ENCODE results near the gene JHY. TPM values are rescaled to one million over a fixed set of nuclear protein-coding genes. Genes with fewer than 3 reads are reported as not detected.

The JHY gene
- total and polyA plus RNA-seq, 2 of the 8 experiments (the other 6 are each of a cell fraction or from before 2014, with no cell fraction given) = 0.29 to 0.91 TPM

DNA sequence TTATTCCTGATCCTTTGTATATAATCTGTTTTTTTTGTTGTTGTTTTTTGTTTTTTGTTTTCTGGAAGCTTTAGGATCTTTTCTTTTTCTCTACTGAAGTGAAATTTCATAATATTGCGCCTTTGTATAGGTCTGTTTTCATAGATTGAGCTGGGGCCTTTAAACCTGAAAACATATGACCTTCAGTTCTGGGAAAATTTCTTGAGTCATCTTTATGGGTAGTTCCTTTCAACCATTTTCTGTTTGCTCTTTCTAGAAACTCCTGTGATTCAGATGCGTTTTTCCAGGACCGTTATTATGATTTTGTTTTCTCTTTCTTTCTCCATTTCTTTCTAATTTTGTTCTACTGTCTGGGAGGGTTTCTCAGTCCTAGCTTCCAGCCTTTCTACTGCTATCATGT is 55.4 kb downstream of the JHY start:
- POLR2A ChIA-PET (ENCODE audit: partially characterized antibody) = no interaction called here
- H3K79me1 ChIP-seq (ENCODE audit: low read depth, low read length) = no peaks in the 10 kb centered on the region
- H4K20me1 ChIP-seq (replicated peaks in 1 of 2; ENCODE audit: control insufficient read depth in 1 of 2, insufficient read depth in 2 of 2, low read length in 2 of 2) = no peaks in the 10 kb centered on the region
- no peaks in the 10 kb centered on the region for H3K4me1 ChIP-seq (replicated peaks in 1 of 4; ENCODE audit: control insufficient read depth in 3 of 4, insufficient read depth in 4 of 4, low read length in 3 of 4)
- H2AK5ac ChIP-seq (ENCODE audit: low read depth, low read length) = no peak overlapping the region
- H3K27ac ChIP-seq (ENCODE audit: low read depth, low read length) = no peak overlapping the region
- no peak overlapping the region for H3K18ac ChIP-seq (ENCODE audit: extremely low read depth, low read length)
- H3K4ac ChIP-seq (replicated peaks; ENCODE audit: insufficient read length, low read depth, low read length) = no peak overlapping the region
- H3K9ac ChIP-seq (replicated peaks in 1 of 4; ENCODE audit: extremely low read depth in 1 of 4, low read depth in 3 of 4, low read length in 3 of 4) = no peak overlapping the region
- DNase-seq (ENCODE audit: low read depth in 1 of 2, low spot score in 2 of 2) (no peak), FAIRE-seq (no peak)
- no peak for TF ChIP-seq JUN (IDR thresholded peaks at IDR 0.05; ENCODE audit: low read depth, low read length)
- H3K9me3 ChIP-seq (ENCODE audit: insufficient read depth in 2 of 2, low read depth in 1 of 2, low read length in 1 of 2) = no peaks in the 10 kb centered on the region
- no peak overlapping the region for H2BK5ac ChIP-seq (ENCODE audit: low read depth, low read length)
- no peak overlapping the region for H3K4me3 ChIP-seq (ENCODE audit: extremely low read depth in 1 of 4, insufficient read depth in 2 of 4, low read depth in 3 of 4, low read length in 4 of 4)
- H3K23ac ChIP-seq (ENCODE audit: insufficient read length) = no peak overlapping the region
- H2BK15ac ChIP-seq (ENCODE audit: low read length) = no peak overlapping the region
- no peak overlapping the region for H2AFZ ChIP-seq (ENCODE audit: low read length)
- no peak overlapping the region for H2BK120ac ChIP-seq (replicated peaks; ENCODE audit: low read depth, low read length)
- no peak overlapping the region for H3K4me2 ChIP-seq (ENCODE audit: insufficient read depth in 1 of 2, low read depth in 2 of 2, low read length in 2 of 2)
- no peak overlapping the region for H4K5ac ChIP-seq (ENCODE audit: insufficient read length, low read depth, low read length)
- H4K91ac ChIP-seq (replicated peaks; ENCODE audit: insufficient read length, low read length) = no peak overlapping the region
- CTCF ChIA-PET (ENCODE audit: partially characterized antibody) = interaction anchor here (1.1 kb wide), 1 partner anchor 83 kb away, joined by 3 read pairs; no protein-coding TSS in a partner anchor
- no peaks in the 10 kb centered on the region for H3K27me3 ChIP-seq (replicated peaks in 1 of 4; ENCODE audit: control insufficient read depth in 3 of 4, extremely low read depth in 1 of 4, insufficient read depth in 3 of 4, low read length in 3 of 4)
- H4K8ac ChIP-seq (ENCODE audit: extremely low read depth, insufficient read depth, low read length) = no peak overlapping the region
- H3K14ac ChIP-seq (ENCODE audit: insufficient read length) = no peak overlapping the region
- WGBS, 2 experiments (ENCODE audit: extremely low coverage in 1 of 2, insufficient coverage in 1 of 2, insufficient read length in 1 of 2, insufficient replicate concordance in 2 of 2, low coverage in 1 of 2, low lambda C conversion rate in 2 of 2, missing lambda C conversion rate in 1 of 2) = 93% methylated on average over 3 of the region's 3 CpGs; no CpG with 5 or more reads in 1 of the 2 experiments
- H3K36me3 ChIP-seq (ENCODE audit: control insufficient read depth in 2 of 4, insufficient read depth in 4 of 4, low read length in 3 of 4) = no peaks in the 10 kb centered on the region
- H3K56ac ChIP-seq (replicated peaks; ENCODE audit: insufficient read length, low read depth, low read length) = no peak overlapping the region
- no peaks in the 10 kb centered on the region for H3K23me2 ChIP-seq (ENCODE audit: low read depth, low read length)
- no peak overlapping the region for H2BK12ac ChIP-seq (ENCODE audit: low read depth, low read length)
- no peak overlapping the region for H2BK20ac ChIP-seq (ENCODE audit: low read length)
- no peaks in the 10 kb centered on the region for H3K79me2 ChIP-seq (ENCODE audit: control insufficient read depth in 1 of 2, insufficient read depth in 2 of 2, low read length in 2 of 2)

Measured in H1 (cell line).